GM18517 (cell line): ENCODE measurements around the gene HSD17B4.
"Not testable (repeated sequence)": the region's sequence is repeated elsewhere in the genome, so short reads cannot be mapped to it uniquely, and the experiment has no call there.

Experiments
- ATAC-seq: cut with Tn5 transposase; IDR thresholded peaks from one replicate; pipeline ENCODE4 v1.9.1; 2021; ENCODE audit warnings: mild to moderate bottlenecking, moderate library complexity; ENCODE audit not compliant: unreplicated experiment

The HSD17B4 gene

DNA sequence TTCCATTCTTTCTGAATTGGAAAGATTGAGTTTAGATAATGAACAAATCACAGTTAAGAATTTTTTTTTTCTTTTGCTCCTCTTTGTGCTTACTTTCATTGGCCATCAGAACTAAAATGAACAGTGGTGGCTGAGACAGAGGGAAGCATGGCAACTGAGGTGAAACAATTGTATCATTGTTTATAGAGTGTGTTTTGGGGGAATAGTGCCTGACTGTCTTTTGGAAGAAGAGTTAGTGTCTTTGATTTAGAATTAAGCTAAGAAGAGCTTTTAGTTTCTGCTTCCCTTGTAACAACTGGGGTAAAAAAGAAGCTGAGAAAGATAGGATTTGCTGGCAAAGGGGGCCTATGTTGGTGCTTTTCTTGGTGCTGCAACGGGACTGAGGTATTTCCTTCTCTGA lies 24.0 kb downstream of the HSD17B4 start:
- no peak for ATAC-seq

DNA sequence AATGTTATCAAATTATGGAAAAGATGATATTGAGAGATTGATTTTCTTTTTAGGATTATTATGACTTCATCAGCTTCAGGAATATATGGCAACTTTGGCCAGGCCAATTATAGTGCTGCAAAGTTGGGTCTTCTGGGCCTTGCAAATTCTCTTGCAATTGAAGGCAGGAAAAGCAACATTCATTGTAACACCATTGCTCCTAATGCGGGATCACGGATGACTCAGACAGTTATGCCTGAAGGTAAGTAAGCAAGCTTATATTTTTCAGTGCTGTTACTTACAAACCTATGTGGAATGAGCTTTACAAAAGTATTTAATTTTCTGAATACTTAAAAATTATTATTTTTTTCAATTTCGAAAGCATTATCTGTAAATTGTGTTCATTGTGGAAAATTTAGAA lies 26.5 kb downstream of the HSD17B4 start:
- no peak for ATAC-seq

DNA sequence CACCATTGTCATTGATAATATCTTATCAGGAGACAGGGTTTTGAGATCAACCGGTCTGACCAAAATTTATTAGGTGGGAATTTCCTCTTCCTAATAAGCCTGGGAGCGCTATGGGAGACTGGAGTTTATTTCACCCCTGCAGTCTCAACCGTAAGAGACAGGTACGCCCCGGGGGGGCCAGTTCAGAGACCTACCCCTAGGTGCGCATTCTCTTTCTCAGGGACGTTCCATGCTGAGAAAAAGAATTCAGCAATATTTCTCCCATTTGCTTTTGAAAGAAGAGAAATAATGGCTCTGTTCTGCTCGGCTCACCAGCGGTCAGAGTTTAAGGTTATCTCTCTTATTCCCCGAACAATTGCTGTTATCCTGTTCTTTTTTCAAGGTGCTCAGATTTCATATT lies 28.3 kb downstream of the HSD17B4 start:
- ATAC-seq = not testable (repeated sequence)

DNA sequence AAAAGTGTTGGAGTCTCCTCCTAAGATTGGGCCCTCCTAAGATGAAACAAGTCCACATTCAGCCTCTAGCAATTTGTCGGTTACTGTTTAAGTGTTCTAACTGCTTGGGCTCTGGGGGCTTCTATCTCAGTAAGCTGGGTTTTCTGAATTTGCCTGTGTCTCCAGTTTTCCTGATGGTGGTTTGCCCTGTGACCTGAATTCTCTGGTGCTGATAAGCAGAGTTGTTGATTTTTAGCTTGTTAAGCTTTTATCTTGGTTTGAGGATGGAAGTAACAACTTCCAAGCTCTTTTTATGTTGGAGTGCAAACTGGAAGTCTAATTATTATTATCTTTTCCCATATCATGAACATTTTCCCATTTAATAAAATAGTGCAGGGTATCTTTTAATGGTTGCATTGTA lies 30.9 kb downstream of the HSD17B4 start:
- no peak for ATAC-seq

DNA sequence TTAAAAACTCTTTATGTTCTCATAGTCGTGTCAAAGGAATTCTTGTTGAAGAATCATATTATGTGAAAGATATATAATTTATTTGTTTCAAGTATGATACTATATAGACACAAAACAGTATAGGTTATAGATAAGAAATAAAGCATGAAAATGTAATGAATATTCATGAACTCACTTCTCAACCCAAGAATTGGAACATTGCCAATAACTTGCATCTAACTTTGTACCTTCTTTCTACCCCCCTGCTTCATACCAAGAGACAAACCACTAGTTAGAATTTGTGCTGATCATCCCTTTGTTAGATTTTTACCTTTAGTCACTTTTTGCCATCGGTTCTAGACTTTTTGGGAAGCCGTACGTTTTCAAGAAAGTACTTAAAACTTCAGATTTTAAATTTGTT lies 32.6 kb downstream of the HSD17B4 start:
- no peak for ATAC-seq

DNA sequence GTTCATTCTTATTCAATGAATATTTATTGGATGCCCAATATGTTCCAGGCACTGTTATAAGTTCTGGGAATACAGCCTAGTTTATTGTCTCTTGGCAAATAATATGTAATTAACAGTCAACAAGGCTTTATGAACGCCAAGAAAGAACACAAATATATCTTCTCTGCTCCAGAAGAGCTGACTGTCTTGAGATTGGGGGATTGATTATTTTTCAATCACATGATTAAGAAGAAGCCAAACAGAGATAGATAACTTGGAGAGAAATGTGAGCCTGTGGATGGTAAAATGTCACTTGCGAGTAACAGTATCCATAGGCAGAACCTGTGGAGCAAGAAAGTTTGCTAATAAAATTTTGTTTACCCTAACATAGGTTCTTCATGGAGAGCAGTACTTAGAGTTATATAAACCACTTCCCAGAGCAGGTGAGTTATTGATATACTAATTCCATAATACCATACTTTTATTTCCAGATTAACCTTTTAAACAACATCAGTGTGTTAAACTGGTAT lies 49.4 kb downstream of the HSD17B4 start:
- ATAC-seq = no peak

DNA sequence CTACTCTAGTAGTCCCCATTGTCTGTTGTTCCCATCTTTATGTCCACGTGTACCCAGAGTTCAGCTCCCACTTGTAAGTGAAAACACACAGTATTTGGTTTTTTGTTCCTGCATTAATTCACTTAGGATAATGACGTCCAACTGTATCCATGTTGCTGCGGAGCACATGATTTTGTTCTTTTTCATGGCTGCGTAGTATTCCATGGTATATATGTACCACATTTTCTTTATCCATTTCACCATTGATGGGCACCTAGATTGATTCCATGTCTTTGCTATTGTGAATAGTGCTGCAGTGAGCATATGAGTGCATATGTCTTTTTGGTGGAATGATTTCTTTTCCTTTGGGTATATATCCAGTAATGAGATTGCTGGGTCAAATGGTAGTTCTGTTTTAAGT lies 51.6 kb downstream of the HSD17B4 start:
- ATAC-seq = not testable (repeated sequence)

DNA sequence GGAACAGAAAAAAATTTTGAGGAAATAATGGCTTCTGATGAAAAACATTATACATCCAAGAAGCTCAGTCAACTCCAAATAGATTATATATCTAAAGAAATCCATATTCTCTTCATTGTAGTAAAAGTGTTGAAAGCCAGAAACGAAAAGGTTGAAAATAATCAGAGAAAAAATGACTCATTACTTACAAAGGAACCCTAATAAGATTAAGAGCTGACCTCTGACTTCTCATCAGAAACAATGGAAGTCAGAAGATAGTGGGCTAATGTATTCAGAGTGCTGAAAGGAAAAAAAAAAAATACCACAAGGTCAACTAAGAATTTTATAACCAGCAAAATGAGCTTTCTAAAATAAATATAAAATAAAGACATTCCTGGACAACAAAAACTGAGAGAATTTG lies 60.0 kb downstream of the HSD17B4 start:
- ATAC-seq = no peak

DNA sequence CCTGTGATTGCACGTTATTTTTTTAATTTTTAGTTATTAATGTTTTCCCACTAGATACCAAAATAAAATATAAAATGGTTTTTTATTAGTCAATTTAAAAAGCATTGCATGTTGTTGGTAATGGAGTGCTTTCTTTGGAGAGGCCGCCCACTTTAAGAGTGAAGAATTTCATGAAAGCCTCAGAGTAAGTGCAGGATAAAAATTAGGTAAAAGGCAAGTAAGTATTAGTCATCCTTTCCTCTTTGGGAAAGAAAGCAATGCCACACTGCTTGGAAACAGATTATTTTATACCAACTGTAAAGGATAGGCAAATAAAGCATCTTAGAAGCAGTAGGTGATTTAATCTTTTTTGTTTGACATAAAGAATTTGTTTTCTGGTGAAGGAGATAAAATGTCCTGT lies 62.9 kb downstream of the HSD17B4 start:
- ATAC-seq = no peak

DNA sequence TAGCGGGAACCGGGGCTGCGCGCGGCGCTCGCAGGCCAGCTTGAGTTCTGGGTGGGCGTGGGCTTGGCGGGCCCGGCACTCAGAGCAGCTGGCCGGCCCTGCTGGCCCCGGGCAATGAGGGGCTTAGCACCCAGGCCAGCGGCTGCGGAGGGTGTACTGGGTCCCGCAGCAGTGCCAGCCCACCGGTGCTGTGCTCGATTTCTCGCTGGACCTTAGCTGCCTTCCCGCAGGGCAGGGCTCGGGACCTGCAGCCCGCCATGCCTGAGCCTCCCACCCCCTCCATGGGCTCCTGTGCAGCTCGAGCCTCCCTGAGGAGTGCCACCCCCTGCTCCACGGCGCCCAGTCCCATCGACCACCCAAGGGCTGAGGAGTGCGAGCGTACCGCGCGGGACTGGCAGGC lies 64.8 kb downstream of the HSD17B4 start:
- ATAC-seq = not testable (repeated sequence)

DNA sequence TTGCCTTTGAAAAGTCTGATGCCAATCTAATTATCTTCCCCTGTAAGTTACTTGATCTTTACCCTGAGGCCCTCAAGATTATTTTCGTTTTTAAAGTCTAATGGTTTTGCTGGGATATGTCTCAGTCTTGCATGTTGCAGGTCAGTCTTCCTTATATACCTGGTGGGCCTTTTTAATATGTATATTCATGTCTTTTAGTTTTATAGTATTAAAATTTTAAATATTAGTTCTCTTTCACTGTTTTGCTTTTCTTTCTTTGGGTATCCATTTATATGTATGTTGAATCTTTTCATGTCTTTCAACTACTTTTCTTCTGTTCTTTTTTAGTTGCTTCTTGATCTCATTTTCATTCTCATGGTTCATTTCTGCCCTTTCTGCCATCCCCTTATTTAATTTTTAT lies 68.9 kb downstream of the HSD17B4 start:
- ATAC-seq = no peak

DNA sequence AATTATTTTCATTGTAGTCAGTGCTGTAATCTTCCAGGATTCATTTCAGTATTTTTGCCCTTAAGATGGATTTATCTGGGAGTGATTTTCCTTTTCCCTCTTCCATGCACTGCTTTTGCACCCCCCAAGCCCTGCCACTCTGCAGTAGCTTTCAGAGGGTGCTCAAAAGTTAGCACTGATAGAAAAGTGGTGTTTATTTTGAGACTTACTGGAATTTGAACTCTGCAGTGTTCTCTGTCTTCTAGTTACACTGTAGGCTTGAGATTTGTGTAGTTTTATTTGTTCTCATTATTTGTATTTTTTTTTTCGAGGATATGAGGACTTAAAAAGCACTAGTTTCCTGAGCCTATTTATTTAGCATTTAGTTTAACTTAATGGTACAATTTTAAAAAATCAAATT lies 70.5 kb downstream of the HSD17B4 start:
- ATAC-seq = no peak

DNA sequence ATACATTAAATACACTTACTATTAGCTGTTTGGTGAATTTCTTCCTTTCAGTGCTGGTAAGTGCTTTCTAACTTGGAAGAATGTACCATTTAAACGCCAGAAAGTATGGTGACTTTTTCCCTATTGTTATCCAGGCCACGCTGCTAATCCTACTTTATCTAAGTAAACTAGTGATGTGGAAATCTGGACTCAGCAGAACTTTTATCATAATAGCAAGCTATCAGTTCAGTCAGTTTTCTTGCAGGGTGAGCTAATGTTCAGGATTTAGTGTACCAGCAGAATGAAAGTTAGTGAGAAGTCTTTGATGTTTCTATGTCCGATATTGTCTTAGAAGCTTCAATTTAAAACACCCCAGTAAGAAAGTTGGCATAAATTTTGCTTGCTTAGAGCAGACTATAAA lies 72.2 kb downstream of the HSD17B4 start:
- no peak for ATAC-seq

DNA sequence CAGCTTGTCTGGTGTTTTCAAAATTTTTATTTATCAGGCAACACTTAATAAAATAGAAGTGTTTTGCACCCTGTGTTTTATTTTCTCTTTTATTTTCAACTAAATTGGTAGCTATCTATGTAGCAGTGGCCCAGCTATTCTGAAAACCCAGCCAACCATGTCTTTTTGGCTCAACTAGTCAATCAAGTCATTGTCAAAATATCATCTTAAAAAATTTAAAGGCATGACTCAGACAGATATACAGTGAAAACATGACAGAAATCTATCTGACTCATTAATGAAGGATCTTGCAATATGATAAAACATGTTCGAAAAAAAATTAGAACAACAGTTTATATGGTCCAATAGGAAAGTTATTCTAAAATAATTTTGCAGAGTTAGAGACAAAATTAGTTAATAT lies 75.1 kb downstream of the HSD17B4 start:
- no peak for ATAC-seq

DNA sequence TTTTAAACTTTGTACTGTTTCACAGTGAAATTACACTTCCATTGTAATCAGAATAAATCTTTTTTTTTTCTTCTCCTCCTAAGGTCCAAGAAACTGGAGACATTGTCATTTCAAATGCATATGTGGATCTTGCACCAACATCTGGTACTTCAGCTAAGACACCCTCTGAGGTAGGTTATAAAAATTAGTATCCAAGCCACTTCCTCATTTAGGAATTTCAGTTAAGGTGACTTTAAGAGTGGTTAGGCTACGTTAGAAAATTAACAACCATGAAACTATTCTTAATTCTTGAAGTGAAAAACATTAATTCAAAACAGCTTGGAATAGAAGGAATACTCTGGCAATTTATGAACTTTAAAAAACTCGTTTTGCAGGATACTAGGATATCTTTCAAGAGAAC lies 77.5 kb downstream of the HSD17B4 start:
- no peak for ATAC-seq

DNA sequence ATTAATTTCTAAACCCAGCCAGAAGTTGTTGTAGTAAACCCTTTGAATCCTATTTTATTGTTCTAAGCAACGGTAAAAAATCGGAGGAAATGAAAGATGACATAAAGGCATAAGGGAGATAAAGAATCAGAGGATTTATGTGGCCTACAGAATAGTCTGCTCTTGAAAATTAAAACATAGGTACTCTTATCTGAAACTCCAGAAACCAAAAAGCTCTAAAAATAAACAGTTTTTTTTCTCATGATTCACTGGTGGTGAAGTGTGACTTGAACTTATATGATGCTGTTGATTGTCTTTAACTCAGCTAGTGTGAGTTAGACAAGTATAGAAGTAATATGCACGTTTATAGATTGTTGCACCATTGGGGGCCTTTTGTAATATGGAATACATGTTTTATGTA lies 80.3 kb downstream of the HSD17B4 start:
- no peak for ATAC-seq

DNA sequence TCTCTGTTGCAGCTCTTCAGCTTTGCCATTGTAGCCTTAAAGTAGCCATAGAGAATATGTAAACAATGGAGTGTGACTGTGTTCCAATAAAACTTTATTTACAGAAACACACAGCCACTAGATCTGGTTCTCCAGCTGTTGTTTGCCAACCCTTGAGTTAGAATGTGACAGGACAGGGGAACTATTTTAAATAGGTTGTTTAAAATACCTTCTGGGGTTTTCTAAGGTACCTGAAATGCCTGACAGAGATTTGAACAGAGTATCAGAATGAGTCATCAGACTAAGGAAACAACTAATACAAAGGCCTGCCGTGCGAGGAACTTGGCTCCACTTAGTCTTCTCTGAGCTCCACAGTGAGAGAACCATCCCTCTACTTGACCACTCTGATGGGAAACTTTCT lies 85.4 kb downstream of the HSD17B4 start:
- peak; percentile 100 for ATAC-seq

DNA sequence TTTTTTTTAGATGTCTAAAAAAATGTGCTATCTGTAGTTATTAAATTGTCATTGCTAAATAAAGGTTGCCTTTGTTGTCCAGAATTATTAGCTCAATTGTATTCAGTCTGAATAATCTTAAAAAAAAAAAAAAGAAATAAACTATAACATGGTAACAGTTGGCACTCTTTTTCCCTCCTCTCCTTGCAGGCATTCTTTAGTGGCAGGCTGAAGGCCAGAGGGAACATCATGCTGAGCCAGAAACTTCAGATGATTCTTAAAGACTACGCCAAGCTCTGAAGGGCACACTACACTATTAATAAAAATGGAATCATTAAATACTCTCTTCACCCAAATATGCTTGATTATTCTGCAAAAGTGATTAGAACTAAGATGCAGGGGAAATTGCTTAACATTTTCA lies 89.4 kb downstream of the HSD17B4 start:
- ATAC-seq = no peak

DNA sequence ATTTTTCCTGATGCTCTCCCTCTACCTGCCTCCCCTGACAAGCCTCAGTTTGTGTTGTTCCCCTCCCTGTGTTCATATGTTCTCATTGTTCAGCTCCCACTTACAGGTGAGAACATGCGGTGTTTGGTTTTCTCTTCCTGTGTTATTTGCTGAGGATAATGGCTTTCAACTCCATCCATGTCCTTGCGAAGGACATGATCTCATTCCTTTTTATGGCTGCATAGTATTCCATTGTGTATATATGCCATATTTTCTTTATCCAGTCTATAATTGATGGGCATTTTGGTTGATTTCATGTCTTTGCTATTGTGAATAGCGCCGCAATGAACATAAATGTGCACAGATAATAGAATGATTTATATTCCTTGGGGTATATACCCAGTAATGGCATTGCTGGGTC lies 99.5 kb downstream of the HSD17B4 start:
- ATAC-seq = no peak

DNA sequence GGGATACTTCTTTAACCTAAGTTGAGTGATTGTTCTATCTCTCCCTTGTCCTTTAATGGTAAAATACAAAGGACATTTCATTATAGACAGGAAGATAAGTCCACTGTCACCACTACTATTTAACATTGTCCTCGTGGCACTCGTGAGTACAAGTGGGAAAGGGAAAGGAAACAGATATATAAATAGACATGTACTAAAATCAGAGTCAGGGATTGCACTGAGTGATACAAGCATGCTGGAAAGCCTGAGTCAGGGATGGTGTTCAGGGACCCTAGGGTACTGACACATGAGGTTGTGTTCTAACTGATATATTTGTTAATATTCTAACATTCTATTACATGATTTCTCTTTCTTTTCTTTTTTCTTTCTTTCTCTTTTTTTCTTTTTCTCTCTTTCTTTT lies 102.3 kb downstream of the HSD17B4 start:
- ATAC-seq = no peak

DNA sequence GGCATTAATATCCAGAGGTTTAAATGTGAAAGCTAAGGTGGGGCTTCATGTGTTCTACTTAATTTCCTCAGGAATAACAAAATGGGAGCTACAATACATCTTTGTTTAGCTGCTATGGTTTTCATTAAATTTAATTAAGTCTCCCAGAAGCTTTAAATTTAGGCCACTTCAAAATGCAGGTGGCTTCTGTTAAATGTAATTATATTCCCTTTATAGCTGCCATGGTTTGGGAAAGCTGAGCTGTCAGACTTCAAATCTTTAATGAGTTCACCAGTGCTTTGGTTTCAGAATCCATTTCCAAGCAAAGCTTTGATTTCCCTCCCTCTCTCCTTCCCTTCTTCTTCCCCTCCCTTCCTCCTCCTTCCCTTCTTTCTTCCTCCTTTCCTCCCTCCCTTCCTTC lies 118.6 kb downstream of the HSD17B4 start:
- no peak for ATAC-seq

DNA sequence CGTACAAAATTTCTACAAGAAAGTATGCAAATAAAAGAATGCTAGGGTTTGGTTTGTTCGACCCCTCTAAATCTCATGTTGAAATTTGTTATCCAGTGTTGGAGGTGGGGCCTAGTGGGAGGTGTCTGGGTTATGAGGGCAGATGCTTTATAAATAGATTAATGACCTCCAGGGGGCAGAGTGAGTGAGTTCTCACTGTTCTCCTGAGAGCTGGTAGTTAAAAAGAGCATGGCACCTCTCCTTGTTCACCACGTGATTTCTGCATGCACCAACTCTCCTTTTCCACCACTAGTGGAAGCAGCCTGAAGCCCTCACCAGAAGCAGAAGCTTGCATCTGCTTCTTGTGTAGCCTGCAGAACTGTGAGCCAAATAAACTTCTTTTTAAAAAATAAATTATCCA lies 126.6 kb downstream of the HSD17B4 start:
- ATAC-seq = peak; percentile 89

DNA sequence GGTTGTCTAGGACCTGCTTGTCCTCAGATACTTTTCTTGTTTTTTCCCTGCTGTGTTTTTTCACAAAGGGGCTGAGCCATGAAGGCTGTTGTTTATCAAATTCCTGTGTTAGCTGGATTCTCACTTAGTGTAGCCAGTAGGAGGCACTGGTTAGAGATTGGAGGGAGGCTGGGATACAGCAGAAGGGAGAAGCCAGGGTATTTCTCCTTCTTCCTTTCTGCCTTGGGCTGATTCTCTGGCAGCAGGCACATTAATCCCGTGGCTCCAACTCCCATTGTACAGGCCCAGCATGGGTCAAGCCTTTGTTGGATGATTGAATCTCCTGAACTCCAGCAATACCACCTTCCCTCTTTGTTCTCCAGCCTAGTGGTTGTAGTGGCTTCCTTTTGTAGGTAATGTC lies 130.7 kb downstream of the HSD17B4 start:
- no peak for ATAC-seq

DNA sequence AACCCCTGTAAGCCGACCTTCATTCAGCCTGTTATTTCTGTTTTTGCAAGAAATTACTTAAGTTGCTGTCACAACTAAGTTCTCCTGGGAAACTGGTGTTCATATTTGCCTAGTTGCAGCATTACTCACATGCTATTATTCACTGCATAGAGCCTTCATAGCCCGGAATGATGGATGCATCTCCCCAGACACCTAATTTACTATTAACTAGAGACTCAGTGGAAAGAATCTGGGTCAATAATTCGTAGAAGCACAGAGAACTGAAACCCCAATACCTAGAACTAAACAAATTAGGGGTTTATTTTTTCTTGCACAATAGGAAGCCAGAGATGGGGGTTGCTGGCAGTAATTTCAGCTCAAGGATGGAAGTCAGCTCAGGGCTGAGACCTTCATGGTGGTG lies 131.4 kb downstream of the HSD17B4 start:
- peak; percentile 81 for ATAC-seq
